Measurements from ENCODE around the gene SLC6A9. TPM values are rescaled to one million over a fixed set of nuclear protein-coding genes. Genes with fewer than 3 reads are reported as not detected.
A peak's percentile ranks its signal among the peaks of the same experiment; 100 is the strongest.

SLC6A9 gene
- total and polyA plus RNA-seq, 10 donors = 0.26 to 6.1 (median 2.3) TPM

DNA sequence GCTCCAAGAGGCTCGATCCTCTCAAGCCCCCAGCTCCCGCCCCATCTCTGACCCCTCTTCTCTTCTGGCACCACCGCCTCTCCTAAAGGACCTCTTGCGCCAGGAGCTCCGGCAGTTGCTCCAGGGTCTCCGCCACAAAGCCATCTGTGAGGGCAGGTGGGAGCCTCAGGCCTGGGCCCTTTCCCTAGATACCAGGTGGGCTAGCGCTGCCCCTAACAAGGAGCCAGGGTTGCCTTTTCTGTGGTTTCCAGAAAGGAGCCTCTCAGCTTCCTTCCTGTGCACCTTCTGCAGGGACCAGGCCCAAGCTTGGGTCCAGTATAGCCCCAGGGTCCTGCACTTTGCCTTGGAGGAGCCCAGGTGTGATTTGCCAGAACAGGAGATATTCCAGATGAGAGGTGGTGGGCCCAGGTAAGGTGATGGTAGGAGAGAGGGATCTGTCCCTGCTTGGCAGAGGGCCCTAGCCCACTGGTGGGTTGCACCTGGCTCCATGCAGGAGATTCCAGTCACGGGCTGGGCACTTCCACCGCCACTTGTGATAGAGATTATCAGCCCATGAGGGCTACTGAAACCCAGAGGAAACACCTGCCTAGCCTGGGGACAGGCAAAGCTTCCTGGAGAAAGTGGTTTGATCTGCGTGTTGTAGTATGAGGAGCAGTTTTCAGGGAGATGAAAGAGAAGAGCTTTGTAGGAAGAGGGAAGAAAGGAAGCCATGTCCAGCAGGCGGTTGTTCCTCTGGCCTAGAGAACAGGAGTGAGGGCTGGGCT, 38.8 kb downstream of the SLC6A9 start:
- no peaks in the 10 kb centered on the region for H3K36me3 ChIP-seq
- H3K9me3 ChIP-seq = no peaks in the 10 kb centered on the region
- H3K27ac ChIP-seq = peak overlapping the region in 4 of 8 donors; percentile 79 to 84 (median 83)
- peaks cover 3 to 46% (median 25%) of the 10 kb centered on the region in 6 donors for H3K4me1 ChIP-seq
- TF ChIP-seq POLR2AphosphoS5 (IDR thresholded peaks at IDR 0.05) = no peak
- TF ChIP-seq POLR2A (IDR thresholded peaks at IDR 0.05) = no peak
- TF ChIP-seq, protein P1, sequence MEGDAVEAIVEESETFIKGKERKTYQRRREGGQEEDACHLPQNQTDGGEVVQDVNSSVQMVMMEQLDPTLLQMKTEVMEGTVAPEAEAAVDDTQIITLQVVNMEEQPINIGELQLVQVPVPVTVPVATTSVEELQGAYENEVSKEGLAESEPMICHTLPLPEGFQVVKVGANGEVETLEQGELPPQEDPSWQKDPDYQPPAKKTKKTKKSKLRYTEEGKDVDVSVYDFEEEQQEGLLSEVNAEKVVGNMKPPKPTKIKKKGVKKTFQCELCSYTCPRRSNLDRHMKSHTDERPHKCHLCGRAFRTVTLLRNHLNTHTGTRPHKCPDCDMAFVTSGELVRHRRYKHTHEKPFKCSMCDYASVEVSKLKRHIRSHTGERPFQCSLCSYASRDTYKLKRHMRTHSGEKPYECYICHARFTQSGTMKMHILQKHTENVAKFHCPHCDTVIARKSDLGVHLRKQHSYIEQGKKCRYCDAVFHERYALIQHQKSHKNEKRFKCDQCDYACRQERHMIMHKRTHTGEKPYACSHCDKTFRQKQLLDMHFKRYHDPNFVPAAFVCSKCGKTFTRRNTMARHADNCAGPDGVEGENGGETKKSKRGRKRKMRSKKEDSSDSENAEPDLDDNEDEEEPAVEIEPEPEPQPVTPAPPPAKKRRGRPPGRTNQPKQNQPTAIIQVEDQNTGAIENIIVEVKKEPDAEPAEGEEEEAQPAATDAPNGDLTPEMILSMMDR (IDR thresholded peaks at IDR 0.05 in 8 of 11, conservative IDR thresholded peaks at IDR 0.05 in 3 of 11) = no peak
- peak overlapping the region; percentile 56 to 91 (median 82) for H3K4me3 ChIP-seq
- intact Hi-C loops (cut with DNase I; ENCODE audit: low total_unique reads) = no loop called here
- peak; percentile 75 for DNase-seq
- no peaks in the 10 kb centered on the region for H3K27me3 ChIP-seq (replicated peaks in 1 of 7)
- WGBS, 5 donors = 36 to 46% (median 45%) methylated on average over 11 of the region's 11 CpGs

DNA sequence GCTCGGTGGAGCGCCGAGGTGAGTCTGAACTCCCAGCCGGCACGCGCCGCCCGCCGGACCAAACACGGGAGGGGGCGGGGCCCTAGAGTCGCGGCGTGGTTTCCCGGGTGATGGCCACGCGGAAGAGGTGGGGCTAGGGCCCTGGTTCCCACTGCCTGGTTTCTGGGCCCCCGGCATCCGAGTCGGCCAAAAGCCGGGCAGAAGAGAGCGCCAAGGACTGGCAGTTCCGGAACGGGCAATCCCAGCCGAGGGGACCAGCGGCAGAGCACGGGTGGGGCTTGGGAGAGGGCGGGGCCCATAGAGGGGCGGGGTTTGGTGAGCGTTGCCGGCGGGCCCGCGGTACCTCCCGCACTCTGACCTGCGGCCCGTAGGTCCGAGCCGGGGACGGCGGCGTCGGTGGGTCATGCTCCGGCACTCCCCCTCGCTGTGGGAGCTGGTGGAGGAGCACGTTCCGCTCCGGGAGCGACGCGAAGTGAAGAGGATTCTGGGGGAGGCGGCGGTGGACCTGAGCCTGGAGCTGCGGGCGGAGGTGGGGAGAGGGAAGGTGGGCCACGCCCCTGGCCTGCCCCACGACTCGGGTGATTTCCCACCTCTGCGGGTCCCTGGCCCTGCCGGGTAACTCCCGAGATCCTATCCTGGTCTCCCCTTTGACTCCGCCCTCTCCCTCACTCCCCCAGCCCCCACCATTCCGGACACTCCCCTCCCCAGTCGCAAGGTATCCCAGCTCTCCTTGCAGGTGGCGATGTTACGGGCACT, 39.6 kb downstream of the SLC6A9 start, which contains the start of gene CCDC24:
Gene CCDC24 (plus strand): TSS at position 124 of the 756 bp plus-strand sequence. CDS start 280 bp downstream, at position 404.
- H3K36me3 ChIP-seq = no peaks in the 10 kb centered on the region
- 0 to 5% (median 1%) methylated on average over 13 to 65 of the region's 66 CpGs for WGBS, 5 donors
- peaks cover 3 to 46% (median 25%) of the 10 kb centered on the region in 6 donors for H3K4me1 ChIP-seq
- H3K27me3 ChIP-seq (replicated peaks in 1 of 7) = no peaks in the 10 kb centered on the region
- H3K9me3 ChIP-seq = no peaks in the 10 kb centered on the region
- TF ChIP-seq, protein P1 (IDR thresholded peaks at IDR 0.05 in 8 of 11, conservative IDR thresholded peaks at IDR 0.05 in 3 of 11) = no peak
- peak; percentile 65 to 85 (median 79) for TF ChIP-seq POLR2AphosphoS5 (IDR thresholded peaks at IDR 0.05)
- TF ChIP-seq POLR2A (IDR thresholded peaks at IDR 0.05) = no peak
- peak within 1 kb of the TSS; percentile 14 to 84 (median 76) for H3K27ac ChIP-seq
- H3K4me3 ChIP-seq = peak within 1 kb of the TSS; percentile 56 to 91 (median 82)
- intact Hi-C loops (cut with DNase I; ENCODE audit: low total_unique reads) = no loop called here
- peak; percentile 97 for DNase-seq

DNA sequence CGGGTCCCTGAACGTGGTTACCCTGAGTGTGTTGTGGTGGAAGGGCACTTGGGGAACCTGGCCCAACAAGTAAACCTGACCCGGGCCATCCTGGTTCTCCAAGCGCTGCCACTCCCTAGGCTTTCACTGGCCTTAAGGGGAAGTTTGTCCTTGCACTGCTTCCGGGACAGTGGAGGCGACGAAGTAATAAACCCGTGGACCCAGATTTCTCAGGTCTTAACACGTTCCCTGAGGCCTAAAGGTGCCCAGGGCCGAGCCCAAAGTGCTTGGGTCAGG, 40.1 kb downstream of the SLC6A9 start:
- peaks cover 0 to 1% (median 0%) of the 10 kb centered on the region in 6 donors for H3K36me3 ChIP-seq
- 0 to 5% (median 1%) methylated on average over 4 to 10 of the region's 10 CpGs for WGBS, 5 donors
- no peaks in the 10 kb centered on the region for H3K9me3 ChIP-seq
- DNase-seq = no peak
- H3K4me3 ChIP-seq = peak overlapping the region; percentile 56 to 91 (median 82)
- H3K27ac ChIP-seq = peak overlapping the region in 7 of 8 donors; percentile 39 to 84 (median 79)
- H3K27me3 ChIP-seq (replicated peaks in 1 of 7) = no peaks in the 10 kb centered on the region
- TF ChIP-seq, protein P1 (IDR thresholded peaks at IDR 0.05 in 8 of 11, conservative IDR thresholded peaks at IDR 0.05 in 3 of 11) = no peak
- TF ChIP-seq POLR2A (IDR thresholded peaks at IDR 0.05) (no peak), POLR2AphosphoS5 (IDR thresholded peaks at IDR 0.05) (no peak)
- intact Hi-C loops (cut with DNase I; ENCODE audit: low total_unique reads) = no loop called here
- peaks cover 3 to 46% (median 25%) of the 10 kb centered on the region in 6 donors for H3K4me1 ChIP-seq

Data from spleen (tissue), 11 donors.